GM12873 (cell line): ENCODE measurements around the gene ACAP3.

ENCODE experiments used
- CTCF ChIP-seq: IDR thresholded peaks from 2 replicates; pipeline ENCODE4 v1.5.1; 2012; ENCODE audit warnings: low read depth, mild to moderate bottlenecking, moderate library complexity, low read length, control low read depth; ENCODE audit not compliant: insufficient read depth; ENCODE audit errors: missing control alignments

Gene ACAP3

GRCh38 chr1:1324524-1325287 lies 17.0 kb upstream of the ACAP3 start, which contains the start of the genes CPTP and INTS11:
TSS of gene CPTP (plus strand) at chr1:1324802. CDS start at chr1:1326911, 2,109 bp downstream.
TSS of gene INTS11 (minus strand) at chr1:1324660. CDS start at chr1:1324608, 52 bp downstream.
- TF ChIP-seq CTCF, result no peak

DNA sequence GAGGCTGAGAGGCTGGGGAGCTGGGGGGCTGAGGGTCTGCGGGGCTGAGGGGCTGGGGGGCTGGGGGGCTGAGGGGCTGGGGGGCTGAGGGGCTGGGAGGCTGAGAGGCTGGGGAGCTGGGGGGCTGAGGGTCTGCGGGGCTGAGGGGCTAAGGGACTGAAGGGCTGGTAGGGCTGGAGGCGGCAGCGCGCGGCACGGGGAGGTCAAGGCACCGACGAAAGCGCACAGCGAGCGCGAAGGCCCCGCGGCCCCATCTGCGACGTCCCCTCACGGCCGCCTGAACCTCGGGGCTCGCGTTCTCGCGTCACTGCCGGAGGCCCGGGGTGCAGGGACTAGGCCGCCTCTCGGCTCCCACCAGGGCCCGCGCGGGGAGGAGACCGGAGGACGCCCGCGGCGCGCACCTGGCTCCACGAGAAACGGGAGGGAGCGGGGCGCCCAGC lies 16.4 kb upstream of the ACAP3 start:
- no peak for TF ChIP-seq CTCF

DNA sequence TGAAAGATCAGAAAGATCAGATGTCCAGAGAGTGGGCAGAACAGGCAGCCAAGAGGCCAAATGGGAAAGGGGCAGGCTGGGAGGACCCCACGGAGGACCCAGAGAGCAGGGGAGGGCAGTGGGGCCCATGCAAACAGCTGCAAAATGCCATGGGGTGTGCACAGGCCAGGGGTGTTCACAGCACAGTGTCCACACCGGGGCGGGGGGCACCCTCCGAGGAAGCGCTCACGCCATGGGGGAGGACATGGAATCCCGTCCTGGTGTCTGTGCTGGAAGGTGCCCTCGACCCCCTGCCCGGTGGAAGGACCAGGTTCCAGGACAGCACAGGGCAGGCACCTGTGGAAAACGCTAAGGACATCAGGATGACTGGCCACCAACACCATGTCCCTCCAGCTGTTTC lies 15.2 kb upstream of the ACAP3 start:
- no peak for TF ChIP-seq CTCF

GRCh38 chr1:1322418-1322817 lies 14.7 kb upstream of the ACAP3 start:
- no peak for TF ChIP-seq CTCF

DNA sequence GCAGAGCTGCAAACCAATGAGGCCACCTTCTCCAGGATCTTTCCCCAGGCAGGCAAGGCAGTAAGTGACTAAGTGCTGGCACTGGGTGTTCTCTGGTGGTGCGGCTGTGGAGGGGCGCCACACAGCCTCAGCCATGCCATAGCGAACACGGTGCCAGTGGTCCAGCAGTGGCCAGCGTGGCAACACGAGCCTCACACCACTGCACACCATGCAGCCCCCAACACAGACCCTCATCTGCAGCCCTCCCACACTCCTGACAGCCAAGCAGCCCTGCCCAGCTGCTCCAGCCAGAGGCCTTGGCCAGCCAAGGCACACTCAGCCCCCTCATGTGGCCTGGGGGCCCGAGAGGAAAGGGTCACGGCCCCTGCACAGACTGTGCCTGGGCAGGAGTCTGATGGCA lies 13.7 kb upstream of the ACAP3 start:
- TF ChIP-seq CTCF, result no peak

DNA sequence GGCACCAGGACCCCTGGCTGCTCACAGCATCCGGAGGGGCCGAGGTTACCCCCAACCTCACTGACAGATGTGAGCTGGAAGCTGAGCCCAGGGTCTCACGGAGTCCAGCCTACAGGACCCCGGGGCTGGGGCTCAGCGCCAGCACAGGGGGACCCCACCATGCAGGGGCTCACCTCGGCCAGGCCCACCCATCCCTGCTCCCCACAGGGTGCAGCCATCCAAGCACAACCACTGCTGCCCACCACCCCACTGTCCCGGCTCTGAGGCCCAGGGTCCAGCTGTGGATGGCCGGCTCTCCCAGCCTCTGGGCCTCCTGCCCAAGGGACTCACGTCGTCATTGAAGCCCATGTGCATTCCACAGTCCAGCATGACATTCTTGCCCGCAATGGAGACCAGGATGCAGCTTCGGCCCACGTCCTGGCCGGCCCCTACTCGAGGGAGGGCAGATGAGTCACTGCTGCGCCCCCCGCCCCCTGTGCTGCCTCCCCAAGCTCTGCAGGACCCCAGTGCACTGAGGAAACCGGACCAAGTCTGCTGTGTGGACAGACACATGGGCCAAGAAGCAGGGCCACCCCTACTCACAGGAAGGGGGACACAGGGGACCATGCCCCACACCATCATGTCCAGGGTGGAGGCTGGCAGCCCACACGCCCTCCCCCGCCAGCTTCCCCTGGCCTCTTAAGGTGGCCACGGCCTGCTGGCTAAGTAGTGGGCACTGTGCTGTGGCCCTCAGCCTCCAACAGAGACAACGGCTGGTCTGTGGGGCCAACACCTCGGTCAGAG lies 13.1 kb upstream of the ACAP3 start:
- TF ChIP-seq CTCF, result no peak

- no peak for TF ChIP-seq CTCF
Measured at GRCh38 chr1:1319646-1319941, 11.9 kb upstream of the ACAP3 start.
